Kidney epithelial cell (primary cell): ENCODE measurements around the gene NPR2. TPM values are rescaled to one million over a fixed set of nuclear protein-coding genes. Genes with fewer than 3 reads are reported as not detected.

ENCODE experiments used
- DNase-seq: peaks from one replicate; pipeline ENCODE4 v3.0.0-alpha.2; 2010; ENCODE audit warnings: low read depth
- H3K27me3 ChIP-seq: 2 replicates; pipeline ENCODE4 v1.6.0; 2011; ENCODE audit warnings: low read length; ENCODE audit not compliant: control insufficient read depth, insufficient read depth
- H3K36me3 ChIP-seq: 2 replicates; pipeline ENCODE4 v1.5.1; 2011; ENCODE audit warnings: low read length; ENCODE audit not compliant: control insufficient read depth, insufficient read depth
- H3K4me3 ChIP-seq: 2 replicates; pipeline ENCODE4 v1.5.1; 2011; ENCODE audit warnings: low read depth, mild to moderate bottlenecking, control low read depth, low read length
- CTCF ChIP-seq: IDR thresholded peaks from 2 replicates; pipeline ENCODE4 v1.5.1; 2011; ENCODE audit warnings: mild to moderate bottlenecking, moderate library complexity, low read length, control low read depth, inconsistent platforms; ENCODE audit not compliant: insufficient read depth, poor library complexity, severe bottlenecking
- total RNA-seq: library from RNA; depleted of rRNA; stranded (reverse); fragments of >200 nt; gene quantifications from 2 replicates; pipeline ENCODE4 v1.2.3, GENCODE V29; 2015

The NPR2 gene
- total RNA-seq, 1 donor from 2014 or later = 35.9 TPM

- DNase-seq = no peak
- H3K36me3 ChIP-seq = no peaks in the 10 kb centered on the region
- H3K27me3 ChIP-seq = no peaks in the 10 kb centered on the region
- H3K4me3 ChIP-seq = no peak overlapping the region
- no peak for TF ChIP-seq CTCF
Observed at GRCh38 chr9:35839926-35840325, 48.5 kb downstream of the NPR2 start.

GRCh38 chr9:35840881-35841644 is 49.7 kb downstream of the NPR2 start:
- no peak for DNase-seq
- no peak for TF ChIP-seq CTCF
- H3K4me3 ChIP-seq = no peak overlapping the region
- H3K36me3 ChIP-seq = no peaks in the 10 kb centered on the region
- H3K27me3 ChIP-seq = no peaks in the 10 kb centered on the region

GRCh38 chr9:35841645-35841900 is 50.2 kb downstream of the NPR2 start:
- TF ChIP-seq CTCF = no peak
- no peak for DNase-seq
- H3K27me3 ChIP-seq = no peaks in the 10 kb centered on the region
- H3K4me3 ChIP-seq = no peak overlapping the region
- no peaks in the 10 kb centered on the region for H3K36me3 ChIP-seq

- no peak for DNase-seq
- no peak for TF ChIP-seq CTCF
- Histone ChIP-seq H3K36me3 (peaks cover 2% of the 10 kb centered on the region), H3K4me3 (no peak overlapping the region), H3K27me3 (no peaks in the 10 kb centered on the region)
Observed at GRCh38 chr9:35842020-35842745, 50.8 kb downstream of the NPR2 start.

GRCh38 chr9:35842795-35843194 is 51.4 kb downstream of the NPR2 start:
- peaks cover 2% of the 10 kb centered on the region for H3K36me3 ChIP-seq
- no peaks in the 10 kb centered on the region for H3K27me3 ChIP-seq
- TF ChIP-seq CTCF = no peak
- H3K4me3 ChIP-seq = no peak overlapping the region
- DNase-seq = no peak
